Fibroblast of pulmonary artery (primary cell): ENCODE measurements around the gene PTPN6.

Source experiments
- DNase-seq: peaks from one replicate; pipeline ENCODE4 v3.0.0-alpha.2; 2010; ENCODE audit warnings: low read depth
- H3K4me3 ChIP-seq: replicated peaks from 2 replicates; pipeline ENCODE4 v1.5.1; 2011; ENCODE audit warnings: low read depth, mild to moderate bottlenecking, control low read depth, low read length, moderate library complexity
- TF ChIP-seq, protein P1 (sequence below): IDR thresholded peaks from 2 replicates; pipeline ENCODE4 v1.5.1; 2011; ENCODE audit warnings: mild to moderate bottlenecking, control low read depth, low read length, inconsistent platforms; ENCODE audit errors: missing control alignments

PTPN6 gene

DNA sequence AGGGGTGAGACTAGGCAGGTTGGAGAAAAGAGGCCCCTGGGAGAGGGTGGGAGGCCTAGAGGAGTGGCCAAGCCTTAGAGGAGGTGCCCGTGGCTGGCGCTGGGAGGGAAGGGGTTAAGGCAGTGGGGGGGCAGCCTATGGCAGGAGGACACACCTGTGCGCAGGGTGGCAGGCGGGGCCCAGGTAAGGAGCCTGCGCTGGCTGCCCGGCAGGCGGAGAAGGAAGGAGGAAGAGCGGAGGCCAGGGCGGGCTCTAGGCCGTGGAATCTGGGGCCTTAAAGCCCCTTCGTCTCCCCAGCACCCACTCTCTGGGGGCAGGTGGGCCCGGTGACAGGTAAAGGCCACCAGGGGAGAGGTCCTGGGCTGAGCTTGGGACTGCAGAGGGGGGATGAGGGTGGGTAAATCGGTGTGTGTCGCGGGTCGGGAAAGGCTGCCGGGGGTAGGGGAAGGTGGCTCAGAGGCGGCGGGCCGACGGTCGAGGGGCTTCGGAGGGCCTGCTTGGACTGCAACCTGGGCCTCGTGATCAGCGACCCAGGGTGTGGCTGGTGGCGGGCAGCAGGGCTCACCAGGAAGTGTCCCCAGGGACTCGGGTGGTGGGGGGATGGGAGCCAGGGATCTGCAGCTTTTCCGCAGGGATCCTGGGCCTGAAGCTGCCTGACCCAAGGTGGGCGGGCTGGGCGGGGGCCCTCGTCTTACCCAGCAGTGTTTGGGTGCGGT is 12.0 kb downstream of the PTPN6 start:
- H3K4me3 ChIP-seq: no peak overlapping the region
- TF ChIP-seq, protein P1, sequence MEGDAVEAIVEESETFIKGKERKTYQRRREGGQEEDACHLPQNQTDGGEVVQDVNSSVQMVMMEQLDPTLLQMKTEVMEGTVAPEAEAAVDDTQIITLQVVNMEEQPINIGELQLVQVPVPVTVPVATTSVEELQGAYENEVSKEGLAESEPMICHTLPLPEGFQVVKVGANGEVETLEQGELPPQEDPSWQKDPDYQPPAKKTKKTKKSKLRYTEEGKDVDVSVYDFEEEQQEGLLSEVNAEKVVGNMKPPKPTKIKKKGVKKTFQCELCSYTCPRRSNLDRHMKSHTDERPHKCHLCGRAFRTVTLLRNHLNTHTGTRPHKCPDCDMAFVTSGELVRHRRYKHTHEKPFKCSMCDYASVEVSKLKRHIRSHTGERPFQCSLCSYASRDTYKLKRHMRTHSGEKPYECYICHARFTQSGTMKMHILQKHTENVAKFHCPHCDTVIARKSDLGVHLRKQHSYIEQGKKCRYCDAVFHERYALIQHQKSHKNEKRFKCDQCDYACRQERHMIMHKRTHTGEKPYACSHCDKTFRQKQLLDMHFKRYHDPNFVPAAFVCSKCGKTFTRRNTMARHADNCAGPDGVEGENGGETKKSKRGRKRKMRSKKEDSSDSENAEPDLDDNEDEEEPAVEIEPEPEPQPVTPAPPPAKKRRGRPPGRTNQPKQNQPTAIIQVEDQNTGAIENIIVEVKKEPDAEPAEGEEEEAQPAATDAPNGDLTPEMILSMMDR: no peak
- no peak for DNase-seq

DNA sequence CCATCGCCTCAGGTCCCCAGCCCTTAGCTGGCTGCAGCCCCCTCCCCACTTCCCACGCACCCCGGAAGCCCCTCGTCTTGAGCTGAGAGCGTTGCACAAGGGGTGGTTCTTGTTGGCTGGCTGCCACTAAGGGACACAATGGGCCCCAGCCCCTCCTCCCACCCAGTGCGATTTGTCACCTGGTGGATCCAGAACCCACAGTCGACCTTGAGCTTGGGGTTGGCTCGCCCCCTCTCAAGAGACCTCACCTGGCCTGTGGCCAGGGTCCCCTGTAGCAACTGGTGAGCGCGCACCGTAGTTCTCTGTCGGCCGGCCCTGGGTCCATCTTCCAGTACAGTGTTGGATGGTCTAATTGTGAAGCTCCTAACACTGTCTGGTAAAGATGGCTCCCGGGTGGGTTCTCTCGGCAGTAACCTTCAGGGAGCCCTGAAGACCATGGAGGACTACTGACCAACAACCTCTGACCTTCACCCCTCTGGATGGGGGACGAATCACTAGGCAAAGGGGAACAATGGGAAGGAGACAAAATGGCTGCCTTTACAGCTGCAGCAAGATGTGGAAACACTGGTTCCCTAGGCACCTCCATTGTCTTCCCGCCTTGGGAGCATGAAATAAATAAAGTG is 12.7 kb downstream of the PTPN6 start:
- no peak overlapping the region for H3K4me3 ChIP-seq
- TF ChIP-seq, protein P1: no peak
- no peak for DNase-seq

DNA sequence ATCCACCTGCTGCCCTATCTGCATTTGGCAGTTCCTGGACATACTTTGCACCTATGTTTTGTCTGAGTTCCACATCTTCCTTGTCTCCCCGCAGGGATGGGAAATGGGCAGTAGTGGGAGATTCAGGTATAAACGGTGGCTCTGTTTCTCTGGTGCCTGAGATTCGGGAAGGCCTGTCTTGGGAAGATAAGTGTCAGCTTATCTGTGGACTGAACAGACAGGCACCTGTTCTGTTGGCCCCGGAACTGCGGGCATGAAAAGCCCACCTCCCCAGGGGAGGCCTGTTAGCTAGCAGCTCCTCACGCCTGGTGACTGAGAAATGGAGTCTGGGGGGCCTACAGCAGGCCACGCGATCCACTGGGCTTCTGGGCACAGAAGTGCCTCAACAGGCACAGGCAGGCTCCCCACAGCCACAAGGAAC is 13.5 kb downstream of the PTPN6 start:
- DNase-seq: no peak
- TF ChIP-seq, protein P1: no peak
- H3K4me3 ChIP-seq: no peak overlapping the region

DNA sequence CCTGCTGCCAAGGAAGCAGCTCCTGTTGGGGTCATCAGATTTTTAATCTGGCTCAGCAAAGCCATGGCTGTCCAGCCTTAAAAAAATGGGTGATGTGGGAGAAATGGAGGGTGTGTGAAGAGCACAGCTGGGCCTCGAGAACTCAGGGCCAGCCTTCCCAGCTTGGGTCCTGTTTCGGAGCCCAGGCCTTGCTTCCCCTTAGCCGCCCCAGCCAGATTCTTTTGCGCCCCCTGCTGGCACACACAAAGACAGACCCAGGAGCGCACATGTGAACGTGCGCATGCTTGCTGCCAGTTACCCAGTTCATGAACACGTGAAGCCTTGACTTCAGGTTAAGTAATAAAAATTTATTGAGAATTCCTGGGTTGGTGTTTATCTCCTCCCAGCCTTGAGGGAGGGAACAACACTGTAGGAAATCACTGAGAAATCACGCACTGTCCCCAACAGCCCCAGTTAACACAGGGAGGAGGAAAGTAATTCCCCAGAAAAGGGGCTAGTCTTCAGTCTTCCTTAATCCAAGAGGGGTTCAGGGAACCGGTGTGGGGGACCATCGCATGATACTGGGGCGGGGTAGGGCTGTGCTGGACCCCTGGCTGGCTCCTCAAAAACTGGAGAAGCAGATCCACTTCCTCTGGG is 14.0 kb downstream of the PTPN6 start:
- TF ChIP-seq, protein P1: peak; percentile 80
- H3K4me3 ChIP-seq: no peak overlapping the region
- DNase-seq: peak; percentile 89

DNA sequence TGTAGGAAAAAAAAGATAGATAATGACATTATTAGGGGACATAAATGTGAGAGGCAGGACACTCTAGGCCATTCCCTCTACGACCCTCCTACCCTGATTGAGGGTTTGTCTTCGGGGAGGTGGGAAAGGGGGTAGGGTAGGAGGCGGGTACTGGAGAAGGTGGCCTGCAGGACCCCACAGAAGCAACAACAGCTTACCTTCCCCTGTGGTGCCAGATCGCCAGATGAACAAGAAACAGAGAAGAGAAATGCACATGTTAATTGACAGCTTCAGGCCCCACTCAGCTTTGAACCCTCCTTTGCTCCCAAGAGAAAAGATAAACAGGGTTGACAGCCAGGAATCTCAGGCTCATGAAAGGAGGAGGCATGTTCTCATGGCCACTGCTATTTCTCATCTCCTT is 14.6 kb downstream of the PTPN6 start:
- no peak for DNase-seq
- TF ChIP-seq, protein P1: no peak
- H3K4me3 ChIP-seq: no peak overlapping the region

DNA sequence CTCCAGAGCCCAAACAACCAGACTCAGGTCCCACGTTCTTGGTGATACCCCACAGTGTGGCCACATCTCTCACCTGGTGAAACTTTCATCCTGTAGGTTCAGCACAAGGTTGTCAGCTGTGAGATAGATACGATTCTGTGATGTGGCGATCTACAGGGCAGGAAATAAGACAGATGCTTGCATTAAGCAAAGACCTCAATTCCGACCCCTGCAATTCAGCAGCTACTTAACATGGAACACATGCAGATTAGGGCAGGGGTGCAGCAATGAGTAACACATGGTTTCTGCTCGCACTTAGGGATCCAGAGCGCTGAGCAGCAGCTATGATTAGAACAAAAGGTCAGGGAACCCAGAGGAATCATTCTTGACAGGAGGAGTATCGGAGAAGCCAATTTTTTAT is 15.2 kb downstream of the PTPN6 start:
- H3K4me3 ChIP-seq: no peak overlapping the region
- DNase-seq: no peak
- TF ChIP-seq, protein P1: no peak
